H1 (cell line): ENCODE measurements around the gene NDFIP2.

Experiments
- RAD21 ChIP-seq, 2 experiments: IDR thresholded peaks in 1 of 2; conservative IDR thresholded peaks in 1 of 2; 2 replicates each; pipeline ENCODE4 v1.6.1; 2011; ENCODE audit warnings: low read depth in 2 of 2, low read length in 2 of 2, improper control_type of control experiment in 1 of 2, inconsistent platforms in 1 of 2, mild to moderate bottlenecking in 1 of 2, moderate library complexity in 1 of 2
- TF ChIP-seq, protein P1 (sequence below), 3 experiments: IDR thresholded peaks; 1 replicate in 2 of 3; 2 replicates in 1 of 3; pipeline versions ENCODE4 v1.5.1 to v1.6.1; 2011; ENCODE audit warnings: low read length in 3 of 3, mild to moderate bottlenecking in 3 of 3, inconsistent platforms in 2 of 3, low read depth in 1 of 3, moderate library complexity in 1 of 3; ENCODE audit not compliant: insufficient read depth in 1 of 3; ENCODE audit errors: control extremely low read depth in 1 of 3

DNA sequence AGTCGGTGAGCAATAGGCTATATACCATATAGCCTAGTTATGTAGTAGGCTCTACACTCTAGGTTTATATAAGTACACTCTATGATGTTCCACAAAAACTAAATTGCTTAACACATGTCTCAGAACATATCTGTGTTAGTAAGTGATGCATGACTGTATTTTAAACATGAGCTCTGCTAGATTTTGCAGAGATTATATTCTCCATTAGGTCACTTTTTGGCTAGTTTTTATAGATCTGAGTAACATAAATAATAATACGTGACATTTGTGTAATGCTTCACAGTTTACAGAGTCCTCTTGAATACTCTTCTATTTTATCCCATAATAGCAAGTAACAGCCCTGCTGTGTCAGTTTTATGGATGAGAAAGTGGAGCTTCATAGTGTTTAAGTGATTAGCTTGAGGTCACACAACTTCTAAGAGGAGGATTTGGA lies 47.8 kb downstream of the NDFIP2 start:
- no peak for TF ChIP-seq RAD21 (IDR thresholded peaks at IDR 0.05 in 1 of 2, conservative IDR thresholded peaks at IDR 0.05 in 1 of 2; ENCODE audit: low read depth in 2 of 2, low read length in 2 of 2)
- TF ChIP-seq, protein P1, sequence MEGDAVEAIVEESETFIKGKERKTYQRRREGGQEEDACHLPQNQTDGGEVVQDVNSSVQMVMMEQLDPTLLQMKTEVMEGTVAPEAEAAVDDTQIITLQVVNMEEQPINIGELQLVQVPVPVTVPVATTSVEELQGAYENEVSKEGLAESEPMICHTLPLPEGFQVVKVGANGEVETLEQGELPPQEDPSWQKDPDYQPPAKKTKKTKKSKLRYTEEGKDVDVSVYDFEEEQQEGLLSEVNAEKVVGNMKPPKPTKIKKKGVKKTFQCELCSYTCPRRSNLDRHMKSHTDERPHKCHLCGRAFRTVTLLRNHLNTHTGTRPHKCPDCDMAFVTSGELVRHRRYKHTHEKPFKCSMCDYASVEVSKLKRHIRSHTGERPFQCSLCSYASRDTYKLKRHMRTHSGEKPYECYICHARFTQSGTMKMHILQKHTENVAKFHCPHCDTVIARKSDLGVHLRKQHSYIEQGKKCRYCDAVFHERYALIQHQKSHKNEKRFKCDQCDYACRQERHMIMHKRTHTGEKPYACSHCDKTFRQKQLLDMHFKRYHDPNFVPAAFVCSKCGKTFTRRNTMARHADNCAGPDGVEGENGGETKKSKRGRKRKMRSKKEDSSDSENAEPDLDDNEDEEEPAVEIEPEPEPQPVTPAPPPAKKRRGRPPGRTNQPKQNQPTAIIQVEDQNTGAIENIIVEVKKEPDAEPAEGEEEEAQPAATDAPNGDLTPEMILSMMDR (IDR thresholded peaks at IDR 0.05; ENCODE audit: control extremely low read depth in 1 of 3, insufficient read depth in 1 of 3, low read depth in 1 of 3, low read length in 3 of 3): no peak
